GM19035 (cell line): Measurements from ENCODE around the gene ADCY4.

Experiments
- ATAC-seq: cut with Tn5 transposase; IDR thresholded peaks from one replicate; pipeline ENCODE4 v1.9.1; 2021; ENCODE audit not compliant: unreplicated experiment

Gene ADCY4

DNA sequence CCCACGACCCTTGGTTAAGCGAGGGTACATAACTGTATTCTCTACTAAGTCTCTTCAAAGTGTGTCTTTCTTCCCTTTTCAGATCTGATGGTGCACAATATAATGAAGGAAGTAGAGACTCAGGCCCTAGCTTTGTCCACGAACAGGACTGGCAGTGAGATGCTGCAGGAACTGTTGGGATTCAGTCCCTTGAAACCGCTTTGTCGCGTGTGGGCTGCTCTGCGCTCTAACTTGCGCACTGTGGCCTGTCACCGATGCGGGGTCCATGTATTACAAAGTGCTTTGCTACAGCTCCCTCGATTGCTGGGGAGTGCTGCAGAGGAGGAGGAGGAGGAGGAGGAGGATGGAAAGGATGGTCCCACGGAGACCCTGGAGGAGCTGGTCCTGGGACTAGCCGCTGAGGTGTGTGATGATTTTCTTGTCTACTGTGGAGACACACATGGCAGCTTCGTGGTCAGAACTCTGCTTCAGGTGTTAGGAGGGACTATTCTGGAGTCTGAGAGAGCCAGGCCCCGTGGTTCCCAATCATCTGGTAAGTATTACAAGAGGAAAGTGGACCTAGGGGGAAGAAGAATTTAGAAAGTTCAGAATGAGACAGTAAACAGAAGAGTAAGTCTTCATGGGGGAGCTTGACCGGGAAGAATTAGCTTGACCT, 34.4 kb downstream of the ADCY4 start:
- no peak for ATAC-seq

DNA sequence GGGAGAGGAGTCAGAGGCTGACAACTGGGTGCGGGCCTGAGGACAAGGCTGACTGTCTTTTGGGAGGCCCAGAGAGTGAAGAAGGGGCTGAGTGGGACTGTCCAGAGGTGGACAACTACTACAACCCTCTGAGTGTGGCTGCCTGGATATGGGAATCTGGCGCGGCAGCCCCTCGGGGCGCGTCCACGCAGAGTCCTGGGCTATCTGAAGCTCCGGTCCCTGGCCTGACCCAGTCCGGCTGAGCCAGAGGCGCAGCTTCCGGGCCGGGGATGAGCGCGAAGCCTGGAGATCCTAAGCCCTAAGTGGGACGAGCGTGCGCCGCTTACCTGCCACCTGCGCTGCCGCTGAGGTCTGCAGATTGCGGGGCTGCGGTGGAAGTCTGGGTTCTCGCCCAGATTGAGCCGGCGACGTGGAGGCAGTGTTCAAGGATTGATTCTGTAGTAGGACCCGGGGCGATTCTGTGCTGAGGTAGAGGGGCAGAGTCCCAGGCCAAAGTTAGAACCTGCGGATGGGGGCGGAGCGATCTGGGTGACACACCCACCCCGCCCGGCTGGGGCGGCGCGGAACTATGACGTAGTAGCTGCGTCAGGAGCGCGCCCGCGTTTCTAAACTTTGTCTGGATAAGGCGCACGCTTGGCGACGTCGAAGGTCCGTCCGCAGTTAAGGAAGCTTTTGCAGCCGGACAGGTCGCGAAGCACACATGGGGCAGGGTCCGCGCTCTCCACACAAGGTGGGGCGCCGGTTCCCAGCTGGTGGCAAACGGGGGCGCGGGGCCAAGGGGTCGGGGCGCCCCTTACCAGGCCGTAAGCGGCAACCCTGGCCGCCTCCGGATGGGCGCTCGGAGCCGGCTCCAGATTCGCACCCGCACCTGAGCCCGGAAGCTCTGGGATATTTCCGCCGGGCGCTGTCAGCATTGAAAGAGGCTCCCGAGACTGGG, 35.3 kb downstream of the ADCY4 start, which contains the start of the genes DHRS1 and NOP9:
Gene DHRS1 (minus strand): TSS at position 526 of the 937 bp plus-strand sequence. CDS start 674 bp downstream, outside the sequence.
Gene NOP9 (plus strand): TSS at position 596 of the 937 bp plus-strand sequence. CDS start 105 bp downstream, at position 701.
- peak; percentile 77 for ATAC-seq

DNA sequence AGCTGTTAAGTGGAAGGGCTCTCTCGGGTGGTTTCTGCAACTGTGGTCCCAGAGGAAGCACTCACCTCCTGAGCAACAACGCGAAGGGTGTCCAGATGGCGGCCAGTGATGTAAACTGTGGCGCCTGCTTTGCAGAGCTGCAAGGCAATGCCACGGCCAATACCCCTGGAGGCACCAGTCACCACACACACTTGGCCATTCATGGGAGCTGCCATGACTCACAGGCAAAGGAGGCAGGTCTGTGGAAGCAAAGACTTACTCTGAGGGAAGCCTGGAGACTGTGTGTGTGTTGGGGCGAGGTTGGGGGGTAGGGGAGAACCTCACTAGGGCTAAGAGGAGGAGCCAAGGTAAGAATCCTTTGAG, 36.0 kb downstream of the ADCY4 start:
- ATAC-seq, result no peak

DNA sequence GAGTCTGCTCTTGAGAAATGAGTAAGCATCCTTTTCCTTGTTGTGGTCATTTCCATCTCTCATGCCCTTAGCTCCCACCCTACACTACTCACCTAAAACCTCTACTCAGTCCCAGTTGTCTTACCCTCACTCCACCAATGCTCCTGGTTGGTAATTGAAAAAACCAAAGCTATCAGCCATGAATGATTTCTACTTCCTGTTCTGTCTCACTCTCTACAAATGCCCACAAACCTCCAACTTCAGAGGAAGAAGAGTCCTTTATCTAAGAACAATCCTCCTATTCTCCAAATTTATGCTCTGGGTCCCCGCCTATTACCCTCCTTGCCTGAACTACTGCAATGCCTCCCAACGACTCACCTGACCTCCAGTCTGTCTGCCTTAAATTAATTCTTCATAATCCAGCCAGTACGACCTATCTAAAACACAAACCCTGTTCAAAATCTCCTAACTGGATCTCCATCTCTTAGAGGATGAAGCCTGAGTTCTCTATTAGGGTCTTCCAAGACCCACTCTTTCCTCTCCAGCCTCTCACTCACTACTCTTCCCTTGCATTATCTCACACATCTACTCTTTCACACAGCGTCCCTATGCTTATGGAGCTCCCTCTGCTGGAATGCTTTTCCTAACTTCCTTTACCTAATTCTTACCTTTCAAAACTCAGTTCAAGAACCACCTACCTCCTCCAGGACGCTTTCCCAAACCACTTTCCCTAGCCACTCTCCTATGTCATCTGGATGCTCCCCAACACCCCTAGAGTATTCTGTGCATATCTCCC, 37.5 kb downstream of the ADCY4 start:
- no peak for ATAC-seq

DNA sequence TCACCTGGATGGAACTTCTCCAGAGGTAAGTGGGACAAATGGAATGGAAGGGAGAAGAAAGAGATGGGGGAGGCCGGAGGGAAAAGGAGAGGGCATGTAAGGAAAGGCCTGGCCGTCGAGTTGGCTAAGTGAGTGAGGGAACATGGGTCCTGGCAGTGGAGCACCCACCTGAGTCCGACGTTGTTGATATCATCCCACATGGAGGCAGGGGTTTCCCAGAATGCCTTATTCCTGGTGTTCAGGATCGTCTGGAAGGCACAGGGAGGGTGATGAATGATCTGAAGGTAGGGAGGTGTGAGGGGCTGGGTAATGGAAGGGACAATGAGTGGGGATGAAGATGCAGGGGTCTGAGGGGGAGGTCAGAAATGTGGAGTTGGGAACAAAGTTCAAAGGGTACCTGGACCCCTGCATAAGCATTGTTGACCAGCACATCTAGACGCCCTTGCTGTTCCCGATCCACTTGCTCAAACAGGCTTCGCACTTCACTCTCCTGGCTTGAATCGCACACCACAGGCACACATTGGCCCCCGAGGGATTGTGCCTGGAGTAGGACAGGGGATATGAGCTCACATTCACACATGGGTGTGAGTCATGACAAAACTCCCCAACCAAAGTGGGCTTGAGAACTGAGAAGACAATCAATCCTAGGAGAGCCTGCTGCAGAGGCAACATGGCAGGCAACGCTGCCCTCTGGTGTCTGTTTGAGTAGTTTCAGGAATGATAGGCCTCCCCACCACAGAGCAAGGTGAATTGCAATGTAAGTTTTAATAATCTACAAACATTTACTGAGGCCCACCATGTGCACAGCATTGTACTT, 38.3 kb downstream of the ADCY4 start:
- no peak for ATAC-seq

DNA sequence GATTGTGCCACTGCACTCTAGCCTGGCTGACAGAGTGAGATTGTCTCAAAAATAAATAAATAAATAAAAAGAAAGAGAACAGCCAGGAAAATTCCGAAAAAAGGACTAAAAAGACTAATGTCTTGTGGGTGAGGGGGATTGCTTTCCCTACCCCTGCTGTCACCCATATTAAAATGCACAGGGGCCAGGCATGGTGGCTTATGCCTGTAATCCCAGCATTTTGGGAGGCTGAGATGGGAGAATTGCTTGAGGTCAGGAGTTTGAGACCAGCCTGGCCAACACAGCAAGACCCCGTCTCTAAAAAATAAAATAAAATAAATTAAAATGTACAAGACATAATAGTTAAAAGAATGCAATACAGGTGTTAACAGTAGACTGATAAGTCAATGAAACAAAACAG, 41.3 kb downstream of the ADCY4 start:
- ATAC-seq, result no peak

DNA sequence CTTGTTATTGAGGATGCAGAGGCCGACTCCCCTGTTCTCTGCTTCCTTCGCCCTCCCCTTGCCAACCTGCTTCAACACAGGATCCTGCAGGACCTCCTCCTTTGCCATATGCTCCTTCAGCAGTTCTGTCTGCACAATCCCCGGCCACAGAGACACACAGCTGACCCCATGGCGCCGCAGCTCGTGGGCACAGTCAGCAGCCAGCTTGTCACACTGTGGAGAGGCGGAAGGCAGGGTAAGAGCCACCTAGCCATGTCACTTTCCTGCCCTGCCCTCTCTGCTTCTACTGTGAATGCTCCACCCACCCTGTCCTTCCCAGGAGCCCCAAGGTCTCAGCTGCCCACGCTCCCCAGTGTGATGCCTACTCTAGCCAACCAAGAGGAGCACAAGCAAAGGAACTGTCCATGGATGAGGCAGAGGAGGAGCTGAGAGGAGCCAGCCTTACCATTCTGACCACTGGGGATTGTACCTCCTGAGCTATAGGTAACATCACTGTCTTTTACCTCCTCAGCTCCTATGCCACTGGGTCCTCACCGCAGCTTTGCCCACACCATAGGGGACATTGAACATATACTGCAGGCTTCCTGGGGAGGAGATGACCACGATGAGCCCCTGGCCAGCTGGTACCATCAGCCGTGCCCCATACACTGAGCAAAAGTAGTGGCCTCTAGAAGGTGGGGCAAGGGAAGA, 42.6 kb downstream of the ADCY4 start:
- ATAC-seq, result no peak

DNA sequence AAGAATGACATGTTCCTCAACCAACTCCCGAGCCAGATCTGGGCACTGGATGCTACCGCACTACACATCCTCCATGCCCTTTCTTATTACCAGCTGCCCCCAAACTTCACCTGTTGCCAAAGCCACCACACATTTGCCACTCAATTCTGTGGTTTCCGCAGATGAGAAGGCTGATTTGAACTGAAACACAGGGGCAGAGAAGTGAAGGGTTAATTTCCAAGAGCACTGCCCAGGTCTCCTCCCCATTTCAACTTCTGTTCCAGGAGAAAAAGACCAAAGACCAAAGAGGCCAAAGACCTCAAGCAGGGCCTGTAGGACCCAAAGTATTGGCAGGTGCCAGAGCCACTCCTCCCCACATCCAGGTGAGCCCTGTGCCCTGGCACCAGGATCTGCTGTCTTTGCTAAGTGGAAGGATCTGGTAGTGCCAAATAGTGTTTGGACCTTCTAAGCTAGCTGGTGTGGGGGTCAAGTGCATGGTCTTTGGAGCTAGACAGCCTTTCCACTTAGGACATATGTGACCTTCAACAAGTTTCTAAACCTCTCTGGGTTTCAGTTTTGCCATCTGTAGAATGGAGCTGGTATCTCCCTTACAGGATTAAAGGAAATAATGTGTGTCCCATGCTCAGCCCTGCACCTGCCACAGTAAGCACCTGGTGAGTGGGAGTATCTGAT, 43.3 kb downstream of the ADCY4 start:
- ATAC-seq, result no peak

DNA sequence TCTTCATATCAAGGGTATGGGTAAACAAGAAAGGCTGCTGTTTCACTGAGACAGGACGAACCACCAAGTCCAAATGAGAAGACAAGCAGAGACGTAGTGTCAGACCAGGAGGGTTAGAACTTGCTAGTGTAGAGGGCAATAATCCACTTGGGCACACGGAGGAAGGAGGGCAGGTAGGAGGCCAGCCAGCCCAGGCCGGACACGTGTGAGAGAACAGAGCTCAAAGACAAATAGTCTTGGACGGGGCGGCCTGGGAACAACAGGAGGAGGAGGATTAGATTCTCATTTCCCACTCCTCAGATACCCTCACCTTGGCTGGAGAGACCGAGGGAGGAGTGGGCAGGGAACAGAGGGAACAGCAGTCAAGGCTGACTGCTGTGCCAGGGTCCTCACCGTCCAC, 44.1 kb downstream of the ADCY4 start:
- no peak for ATAC-seq

DNA sequence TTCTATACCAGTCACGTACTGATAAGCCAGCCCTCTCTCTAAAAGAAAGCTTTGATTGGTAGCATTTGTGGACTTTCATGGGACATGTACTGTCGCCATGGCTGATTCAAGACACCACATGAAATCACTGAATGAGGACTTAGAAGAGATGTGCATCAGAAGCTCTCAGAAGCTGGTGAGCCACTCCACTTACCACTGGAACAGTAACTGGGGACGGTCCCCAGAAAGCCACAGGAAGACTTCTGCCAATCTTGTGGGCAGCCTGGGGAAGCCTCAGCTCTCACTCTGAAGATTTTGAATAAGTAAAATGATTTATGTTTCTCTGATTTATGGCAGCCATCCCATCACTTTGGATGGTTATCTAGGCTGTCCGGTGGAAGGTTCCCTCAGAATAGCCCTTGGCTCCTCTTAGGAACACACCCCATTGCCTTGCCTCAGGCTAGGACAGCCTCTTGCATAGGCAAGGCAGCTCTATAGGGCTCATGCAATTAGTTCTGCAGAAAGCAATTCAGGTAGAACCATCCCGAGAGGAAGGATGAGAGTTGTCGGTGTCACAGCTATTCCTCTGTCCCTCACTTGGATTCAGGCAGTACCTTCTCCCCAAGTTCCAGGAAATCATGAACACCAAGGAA, 45.1 kb downstream of the ADCY4 start:
- no peak for ATAC-seq

DNA sequence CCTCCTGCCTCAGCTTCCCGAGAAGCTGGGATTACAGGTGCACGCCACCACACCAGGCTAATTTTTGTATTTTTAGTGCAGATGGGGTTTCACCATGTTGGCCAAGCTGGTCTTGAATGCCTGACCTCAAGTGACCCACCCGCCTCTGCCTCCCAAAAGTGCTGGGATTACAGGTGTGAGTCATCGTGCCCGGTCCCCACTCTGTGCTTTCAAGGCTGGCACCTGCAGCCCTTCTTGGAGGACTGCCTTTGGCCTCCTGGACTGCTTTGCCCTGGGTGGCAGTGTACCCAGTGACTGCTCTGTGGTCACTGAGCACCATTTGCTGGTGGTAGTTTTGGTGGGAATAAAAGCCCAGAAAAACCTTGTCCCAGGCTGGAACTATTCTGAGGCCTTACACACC, 47.9 kb downstream of the ADCY4 start:
- no peak for ATAC-seq

DNA sequence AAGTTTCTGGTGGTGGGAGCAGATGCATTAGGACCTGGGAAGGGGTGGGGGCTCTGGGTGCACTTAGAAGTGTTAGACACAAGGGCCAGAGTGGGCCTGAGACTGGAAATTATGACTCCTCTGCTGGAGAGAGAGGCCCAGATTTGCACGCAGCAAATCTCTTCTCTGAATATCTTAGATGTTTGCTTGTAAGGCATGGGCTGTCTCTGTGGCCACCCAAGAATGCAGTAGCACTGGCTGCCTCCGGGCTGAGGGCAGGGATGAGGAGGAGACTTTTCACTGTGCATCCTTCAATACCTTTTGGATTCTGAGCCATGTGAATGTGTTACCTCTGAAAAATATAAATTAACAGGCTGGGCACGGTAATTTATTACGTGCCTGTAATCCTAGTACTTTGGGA, 49.5 kb downstream of the ADCY4 start:
- ATAC-seq, result no peak

DNA sequence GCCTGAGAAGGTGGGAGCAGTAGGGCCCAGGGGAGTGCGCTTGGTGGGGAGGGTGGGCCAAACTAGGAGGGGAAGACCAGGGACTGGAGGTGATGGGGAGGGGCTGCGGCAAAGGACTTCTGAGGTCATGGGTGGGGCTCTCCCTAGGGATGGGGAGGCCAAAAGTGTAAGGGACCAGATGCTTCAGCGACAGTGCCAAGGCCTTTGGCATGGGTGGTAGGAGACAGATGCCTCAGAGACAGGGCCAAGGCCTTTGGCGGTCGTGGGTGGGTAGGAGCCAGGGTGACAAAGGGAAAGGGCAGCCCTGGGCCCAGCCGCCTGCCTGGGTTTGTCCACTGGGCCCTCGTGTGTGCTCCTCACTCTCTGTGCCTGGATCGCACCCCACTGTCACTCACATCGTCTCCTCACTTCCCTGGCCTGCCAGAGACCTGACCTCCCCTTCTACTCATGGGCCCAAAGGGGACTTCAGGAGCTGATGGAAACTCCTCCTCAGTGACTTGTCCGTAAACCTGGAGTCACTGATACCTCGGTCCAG, 50.3 kb downstream of the ADCY4 start:
- ATAC-seq, result no peak

DNA sequence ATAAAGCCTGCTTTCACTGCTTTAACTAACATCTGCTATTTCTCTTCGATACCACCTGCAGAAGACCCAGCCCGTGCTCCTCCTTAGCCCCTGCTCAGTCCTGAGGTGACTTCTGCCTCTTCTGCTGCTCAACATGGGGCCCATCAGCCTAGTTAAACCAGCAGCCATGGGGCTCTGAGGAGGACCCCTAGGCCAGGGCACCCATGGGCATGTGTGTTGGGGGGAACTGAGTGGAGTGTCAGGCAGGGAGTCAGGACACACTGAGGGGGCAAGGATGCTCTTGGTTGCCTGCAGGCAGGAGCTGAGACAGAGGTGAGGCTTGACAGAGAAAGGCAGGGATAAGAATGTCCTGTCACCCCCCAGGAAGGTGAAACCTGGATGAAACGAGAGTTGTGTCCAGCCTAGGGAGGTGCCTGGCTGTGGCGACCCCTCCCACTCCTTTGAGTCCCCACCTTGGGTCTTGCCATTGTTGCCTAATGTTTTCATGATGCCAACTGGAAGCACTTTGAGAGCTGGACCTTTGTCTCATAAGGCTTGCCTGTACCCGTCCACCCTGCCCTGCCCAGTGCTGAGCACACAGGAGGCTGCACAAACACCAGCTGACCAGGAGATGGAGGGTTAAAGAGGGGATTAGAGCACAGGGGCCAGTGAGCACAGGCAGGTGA, 50.9 kb downstream of the ADCY4 start:
- ATAC-seq, result no peak

DNA sequence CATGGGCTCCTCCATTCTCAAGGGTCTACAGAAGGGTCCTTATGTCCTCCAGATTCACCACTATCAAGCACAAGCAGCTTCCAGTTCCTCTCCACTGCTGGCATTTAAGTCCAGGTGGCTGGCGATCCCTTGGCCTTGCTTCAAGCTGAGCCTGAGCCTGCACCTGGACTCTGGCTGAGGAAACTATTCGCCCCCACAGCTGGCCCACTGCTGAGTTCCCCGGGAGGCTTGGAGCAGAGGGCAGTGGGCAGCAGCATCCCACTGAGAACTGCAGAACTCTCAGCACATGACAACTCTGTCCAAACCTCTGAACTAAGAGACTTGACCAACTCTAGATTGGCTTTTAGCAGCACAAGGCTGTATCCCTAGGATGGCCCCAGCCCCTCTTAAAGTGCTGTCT, 52.1 kb downstream of the ADCY4 start:
- no peak for ATAC-seq

DNA sequence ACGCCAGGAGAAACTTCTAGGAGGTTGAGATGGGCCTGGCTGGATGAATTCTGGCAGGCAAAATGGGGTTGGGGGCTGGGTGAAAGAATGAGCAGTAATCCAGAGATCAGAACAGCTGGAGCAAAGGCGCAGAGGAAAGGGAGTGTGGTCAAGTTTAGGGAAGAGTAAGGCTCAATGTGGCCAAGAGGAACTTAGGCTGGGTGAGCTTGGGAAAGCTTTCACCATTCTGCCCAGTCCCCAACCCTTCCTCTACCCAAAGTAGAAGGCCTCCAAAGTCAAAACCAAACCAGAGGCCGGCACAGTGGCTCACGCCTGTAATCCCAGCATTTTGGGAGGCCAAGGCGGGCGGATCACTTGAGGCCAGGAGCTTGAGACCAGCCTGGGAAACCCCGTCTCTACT, 53.2 kb downstream of the ADCY4 start:
- ATAC-seq, result no peak

DNA sequence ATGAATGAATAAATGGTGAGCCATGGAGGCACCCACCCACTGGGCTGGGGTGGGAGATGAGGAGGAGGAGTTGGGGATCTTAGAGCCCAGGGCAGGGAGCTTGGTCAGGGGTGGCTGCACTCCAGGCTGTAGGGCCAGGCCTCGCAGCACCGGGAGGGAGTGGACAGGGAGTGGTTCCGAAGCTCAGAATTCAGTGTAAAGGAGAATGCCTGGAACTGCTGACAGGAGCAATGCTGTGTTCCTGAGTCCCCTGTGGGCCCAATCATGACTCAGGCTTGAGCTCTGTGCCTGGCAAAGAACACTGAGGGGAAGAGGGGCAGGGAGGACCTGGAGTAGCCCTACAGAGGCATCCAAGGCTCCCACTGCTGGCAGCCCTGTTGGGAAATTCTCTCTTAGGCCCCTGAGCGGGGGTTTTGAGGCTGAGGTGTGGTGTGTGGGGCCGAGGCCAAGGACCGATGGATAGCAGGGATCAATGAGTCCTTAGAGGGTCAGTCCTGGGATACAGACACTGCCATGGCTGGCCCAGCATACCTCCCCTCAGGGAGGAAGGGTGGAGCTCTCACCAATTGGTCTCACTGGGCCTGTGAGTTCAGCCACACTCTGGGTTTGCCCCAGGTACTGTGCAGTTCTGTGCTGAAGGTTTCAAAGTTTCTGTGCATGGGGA, 53.9 kb downstream of the ADCY4 start:
- ATAC-seq, result no peak
